Mammary epithelial cell (primary cell): ENCODE measurements around the gene ZBTB16.

Experiments used
- CTCF ChIP-seq, 2 donors: IDR thresholded peaks in 1 of 2; conservative IDR thresholded peaks in 1 of 2; 2 replicates each; pipeline ENCODE4 v1.5.1; 2011 to 2012; ENCODE audit warnings: inconsistent platforms in 2 of 2, low read length in 2 of 2, mild to moderate bottlenecking in 2 of 2, control low read depth in 1 of 2, low read depth in 1 of 2; ENCODE audit not compliant: insufficient read depth in 1 of 2; ENCODE audit errors: extremely low read depth in 1 of 2
- EZH2 ChIP-seq: IDR thresholded peaks from 2 replicates; pipeline ENCODE4 v1.6.1; 2012; ENCODE audit warnings: low read length, inconsistent platforms, borderline replicate concordance

- TF ChIP-seq CTCF (conservative IDR thresholded peaks at IDR 0.05 in 1 of 2, IDR thresholded peaks at IDR 0.05 in 1 of 2; ENCODE audit: extremely low read depth in 1 of 2, insufficient read depth in 1 of 2, low read depth in 1 of 2, low read length in 2 of 2) (no peak), EZH2 (no peak)
Measured at GRCh38 chr11:114053406-114053805, 6.1 kb upstream of the ZBTB16 start.
